ENCODE results near the gene IL1RAPL1.

The IL1RAPL1 gene

DNA sequence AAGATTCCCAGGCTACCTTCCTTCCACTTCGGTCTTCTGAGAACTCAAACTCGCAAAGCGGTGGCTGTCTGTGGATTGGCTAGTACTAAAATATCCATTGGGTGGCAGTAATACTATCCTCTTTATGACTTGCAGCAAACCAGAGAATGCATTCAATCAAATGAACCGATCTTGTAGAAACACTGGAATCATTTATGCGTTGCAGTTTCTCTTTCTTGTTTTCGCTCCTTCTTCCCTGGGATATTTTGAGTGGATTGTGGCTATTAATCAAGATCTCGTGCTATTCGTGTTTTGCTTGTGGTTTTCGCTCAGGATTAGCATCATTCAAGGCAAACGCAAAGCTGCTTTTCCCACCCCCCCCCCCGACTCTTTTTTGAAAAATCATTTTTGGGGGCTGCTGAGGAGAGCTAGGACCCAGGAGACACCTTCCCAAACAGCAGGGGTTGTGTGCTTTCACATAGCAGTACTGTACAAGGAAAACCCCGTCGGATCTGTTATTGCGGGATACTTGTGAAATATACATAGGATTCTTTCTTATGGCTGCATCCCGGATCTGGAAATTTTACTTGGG lies at the start of gene IL1RAPL1:
IL1RAPL1 (plus strand) TSS at position 466 of the 571 bp plus-strand sequence.
- no peak for DNase-seq (ENCODE audit: low spot score)

DNA sequence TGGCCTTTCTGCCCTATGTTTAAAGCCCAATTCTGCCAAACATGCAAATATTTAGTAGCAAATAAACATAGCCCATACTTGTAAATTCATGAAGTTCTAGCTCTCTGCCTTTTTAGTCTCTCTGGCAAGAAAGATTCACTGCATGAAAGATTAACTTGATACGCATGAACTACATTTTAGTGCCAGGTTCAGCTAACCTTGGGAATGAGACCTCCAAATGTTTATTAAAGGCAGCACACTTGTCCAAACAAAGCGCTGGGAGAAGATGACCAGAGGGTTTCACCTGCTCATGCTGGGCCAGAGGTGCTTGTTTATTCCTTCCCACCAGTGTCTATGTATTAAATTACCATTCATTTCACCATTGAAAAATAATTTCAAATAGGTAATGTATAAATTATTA lies 44.5 kb upstream of the IL1RAPL1 start:
- no peak for DNase-seq (ENCODE audit: low spot score)

DNA sequence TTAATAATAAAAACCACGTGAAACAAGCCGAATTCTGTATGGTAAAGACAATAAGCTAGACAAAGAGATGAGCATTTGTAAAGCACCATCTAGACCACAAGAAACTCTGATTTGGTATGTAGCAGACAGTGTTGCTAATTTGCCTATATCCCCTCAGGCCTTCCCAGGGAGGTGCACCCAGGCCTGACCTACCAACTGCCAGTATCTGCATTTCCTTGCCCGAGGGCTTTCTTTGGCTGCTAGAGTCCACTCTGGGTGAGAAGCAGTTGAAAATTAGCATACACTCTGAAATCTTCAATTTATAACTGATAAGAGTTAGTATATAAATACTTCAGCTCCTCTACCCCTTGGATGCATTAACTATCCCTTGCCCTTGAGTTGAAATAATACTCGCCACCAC lies 37.4 kb upstream of the IL1RAPL1 start:
- no peak for DNase-seq (ENCODE audit: low spot score)

DNA sequence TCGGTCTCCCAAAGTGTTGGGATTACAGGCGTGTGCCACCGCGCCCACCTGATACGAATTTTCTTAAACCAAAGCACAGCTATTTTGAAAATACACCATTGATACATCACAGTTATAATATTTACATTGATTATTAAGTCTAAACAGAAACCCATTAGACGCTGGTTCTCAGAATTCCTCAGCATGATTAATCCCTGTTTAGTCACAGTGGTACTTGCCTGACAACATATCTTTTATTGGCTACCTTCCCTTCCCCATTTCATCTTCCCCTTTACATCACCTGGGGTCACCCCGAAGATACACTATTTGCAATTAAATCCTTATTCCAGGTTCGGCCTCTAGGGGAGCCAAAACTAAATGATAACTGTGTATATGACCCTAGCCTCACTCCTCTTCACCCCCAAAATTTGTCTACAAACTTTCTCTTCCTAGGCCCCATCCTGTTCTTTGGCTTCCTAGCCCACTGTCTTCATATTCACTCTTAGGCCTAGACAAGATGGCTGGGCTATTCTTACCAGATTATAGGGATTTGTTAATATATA lies 36.8 kb upstream of the IL1RAPL1 start:
- no peak for DNase-seq (ENCODE audit: low spot score)

DNA sequence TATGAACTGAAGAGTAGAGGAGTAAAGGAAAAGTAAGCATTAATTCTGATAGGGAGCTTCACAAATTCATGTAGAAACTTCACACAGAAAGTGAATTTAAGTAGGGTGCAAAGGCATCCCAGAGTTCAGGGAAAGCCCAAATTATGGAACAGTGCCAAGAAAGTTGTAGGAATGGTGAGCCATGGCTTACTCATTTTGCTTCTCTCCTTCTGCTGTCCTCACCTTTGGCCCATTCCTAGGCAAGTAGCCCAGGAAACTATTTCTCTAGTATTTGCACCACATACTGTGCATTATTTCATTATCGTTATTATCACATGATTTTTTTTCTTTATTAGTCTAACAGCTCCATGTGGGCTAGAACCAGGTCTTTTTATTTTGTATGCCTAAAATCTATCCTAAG lies 34.9 kb upstream of the IL1RAPL1 start:
- no peak for DNase-seq (ENCODE audit: low spot score)

DNA sequence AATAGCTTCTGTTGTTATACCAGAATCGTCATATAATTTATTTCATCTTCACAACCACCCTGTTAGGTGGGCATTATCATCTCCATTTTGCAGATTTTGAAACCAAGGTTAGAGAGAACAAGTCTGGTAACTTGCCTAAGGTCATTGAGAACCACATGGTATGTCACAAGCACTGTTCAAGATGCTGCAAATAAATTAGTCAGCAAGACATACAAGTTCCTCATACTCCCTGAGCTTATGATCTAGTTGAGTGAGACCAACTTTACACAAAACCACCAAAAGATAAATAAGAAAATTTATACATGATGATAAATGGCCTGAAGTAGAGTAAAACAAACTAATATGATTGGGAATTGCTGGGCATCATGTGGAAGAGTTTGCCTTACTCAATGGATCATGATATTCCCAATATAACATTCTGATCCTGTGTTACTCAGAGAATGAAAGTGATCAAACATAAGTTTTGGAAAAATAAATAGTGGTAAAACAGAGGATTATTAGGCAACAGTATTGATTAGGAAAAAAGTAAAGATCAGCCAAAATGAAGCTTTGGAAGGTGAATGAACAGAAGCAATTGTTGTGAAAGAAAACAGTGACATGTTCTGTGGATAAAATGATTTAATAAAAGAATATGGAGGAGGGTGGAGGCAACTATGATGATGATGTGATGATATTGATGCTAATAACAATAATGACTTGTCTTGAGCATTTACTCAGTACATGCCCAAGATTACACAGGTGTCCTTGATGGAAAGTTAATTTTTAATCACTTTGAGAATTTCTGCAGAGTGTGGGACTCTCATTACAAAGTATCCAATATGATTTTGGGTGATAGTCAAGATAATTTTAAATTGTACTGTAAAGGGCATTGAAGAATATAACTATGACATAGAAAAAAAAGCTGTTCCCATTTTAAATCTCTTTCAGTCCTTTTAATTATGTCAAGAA lies 34.1 kb upstream of the IL1RAPL1 start:
- no peak for DNase-seq (ENCODE audit: low spot score)

DNA sequence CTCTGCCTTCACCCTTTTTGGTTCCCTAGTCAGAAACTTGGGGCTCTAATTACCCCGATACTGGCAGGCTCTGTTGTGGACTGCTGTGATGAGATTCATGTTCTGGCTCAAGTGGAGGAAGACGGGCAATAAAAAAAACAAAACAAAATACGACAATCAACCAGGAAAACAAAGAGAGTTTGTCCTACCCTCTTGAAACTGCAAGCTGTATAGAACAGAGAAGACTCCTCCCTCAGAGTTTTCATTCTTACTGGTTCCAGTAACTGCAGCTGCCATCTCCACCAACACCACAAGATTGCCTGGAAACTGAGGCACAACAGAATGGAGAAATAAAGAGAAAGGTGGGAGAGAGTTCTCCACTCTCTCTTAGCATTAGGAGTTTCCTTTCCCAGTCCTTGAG lies 11.1 kb upstream of the IL1RAPL1 start:
- DNase-seq (ENCODE audit: low spot score), result no peak

DNA sequence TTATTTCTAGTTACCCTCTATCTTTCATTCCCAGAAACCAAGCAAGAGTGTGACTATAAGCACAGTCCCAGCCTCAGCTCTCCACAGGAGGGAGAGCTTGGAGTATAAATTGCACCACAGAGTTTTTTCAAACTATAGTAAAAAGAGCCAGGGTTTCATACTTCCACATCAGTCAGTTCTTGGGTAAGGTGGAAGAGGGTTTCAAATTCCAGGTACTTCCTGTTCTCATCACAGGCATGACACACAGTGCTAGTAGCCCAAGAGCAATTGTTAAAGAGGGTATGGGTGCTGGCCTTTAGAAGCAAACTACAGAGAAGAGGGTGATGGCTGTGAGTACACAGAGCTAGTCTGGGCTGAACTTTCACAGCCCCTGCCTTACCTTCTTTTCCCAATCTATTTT lies 5.7 kb upstream of the IL1RAPL1 start:
- no peak for DNase-seq (ENCODE audit: low spot score)

DNA sequence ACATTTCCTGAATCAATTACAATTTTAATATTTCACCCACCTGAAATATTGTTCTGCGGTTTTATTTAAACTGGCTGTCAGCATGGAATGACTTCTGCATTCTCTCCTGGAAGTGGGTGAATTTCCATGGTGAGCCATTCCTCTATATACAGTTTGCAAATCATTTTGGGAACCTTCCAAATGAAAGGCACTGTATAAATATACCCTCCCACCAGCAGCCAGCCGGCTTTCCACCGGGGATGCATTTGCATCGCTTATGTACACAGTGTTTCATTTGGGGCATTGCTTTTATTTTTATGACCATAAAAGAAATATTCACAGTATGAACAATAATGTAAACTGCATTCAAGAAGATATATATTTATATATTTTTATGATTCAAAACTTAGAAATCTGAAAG lies 4.7 kb upstream of the IL1RAPL1 start:
- DNase-seq (ENCODE audit: low spot score), result no peak

DNA sequence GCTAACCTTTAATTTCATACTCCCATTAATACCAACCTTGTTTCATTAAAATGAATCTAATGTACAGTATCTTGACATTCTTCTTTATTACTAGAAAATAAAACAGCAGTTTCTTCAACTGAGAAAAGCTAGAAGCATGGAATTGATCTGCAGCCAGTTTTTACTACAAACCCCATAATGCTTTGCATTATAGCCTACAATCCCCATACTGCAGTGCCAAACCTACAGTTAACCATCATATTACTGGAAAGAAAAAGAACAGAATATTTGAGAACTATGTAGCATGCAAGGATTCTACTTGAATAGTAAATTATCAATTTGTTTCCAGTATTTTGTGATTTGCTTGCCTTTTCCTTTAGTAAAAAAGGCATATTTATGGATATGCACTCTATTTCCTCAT lies 3.2 kb upstream of the IL1RAPL1 start:
- DNase-seq (ENCODE audit: low spot score), result no peak

DNA sequence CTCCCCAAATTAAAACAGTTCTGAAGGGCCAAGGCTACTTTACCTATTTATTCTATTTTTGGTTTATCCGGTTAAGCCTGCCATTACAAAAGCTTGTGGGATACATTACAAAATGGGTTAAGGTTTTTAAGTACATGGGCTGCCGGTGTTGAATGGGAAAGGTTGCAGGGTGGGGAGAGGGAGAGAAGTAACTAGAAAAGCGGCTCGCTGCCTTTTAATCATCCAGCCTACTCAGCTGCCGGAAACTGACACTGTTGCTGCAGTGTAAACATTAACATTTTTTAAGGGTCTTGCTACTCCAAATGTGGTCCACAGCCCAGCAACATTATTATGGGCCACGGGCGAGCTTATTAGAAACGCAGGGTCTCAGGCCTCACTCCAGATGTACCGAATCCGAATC lies 1.5 kb upstream of the IL1RAPL1 start:
- DNase-seq (ENCODE audit: low spot score), result no peak

DNA sequence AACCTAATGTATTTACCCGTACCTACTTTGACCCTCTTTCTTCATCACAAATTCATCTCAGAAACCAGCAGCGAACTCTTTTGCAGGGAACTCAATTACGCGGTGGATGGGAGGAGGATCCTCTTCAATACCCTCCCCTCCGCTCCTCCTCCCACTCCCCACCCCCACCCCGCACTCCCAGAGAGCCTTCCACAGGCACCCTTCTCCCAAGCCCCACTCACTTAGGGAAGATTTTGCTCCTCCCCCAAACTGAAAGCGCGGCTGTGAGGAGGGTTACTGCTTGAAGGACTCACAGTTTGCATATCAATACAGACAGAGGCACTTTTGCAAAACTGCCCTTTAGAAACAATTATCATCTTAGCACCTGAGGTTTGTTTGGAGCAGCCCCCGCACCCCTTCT lies 960 bp upstream of the IL1RAPL1 start:
- DNase-seq (ENCODE audit: low spot score), result no peak

DNA sequence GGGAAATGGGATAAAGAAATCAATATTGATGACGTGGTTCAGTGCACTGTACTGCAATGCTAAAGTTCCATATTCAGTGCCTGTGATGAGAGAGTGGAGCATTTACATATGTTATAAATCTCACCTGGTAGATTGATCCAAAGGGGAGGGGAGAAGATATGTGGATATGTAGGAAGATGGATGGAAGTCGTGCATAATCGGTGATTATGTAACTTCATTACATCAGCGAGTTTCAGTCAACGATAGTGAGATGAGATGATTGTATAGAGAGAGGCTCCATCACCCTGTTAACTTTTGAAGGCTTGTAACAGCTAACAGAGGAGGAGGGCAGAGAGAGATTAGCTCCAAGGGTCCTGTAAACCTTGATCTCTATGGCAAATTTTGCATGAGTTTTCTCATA lies 1.8 kb downstream of the IL1RAPL1 start:
- no peak for DNase-seq (ENCODE audit: low spot score)

DNA sequence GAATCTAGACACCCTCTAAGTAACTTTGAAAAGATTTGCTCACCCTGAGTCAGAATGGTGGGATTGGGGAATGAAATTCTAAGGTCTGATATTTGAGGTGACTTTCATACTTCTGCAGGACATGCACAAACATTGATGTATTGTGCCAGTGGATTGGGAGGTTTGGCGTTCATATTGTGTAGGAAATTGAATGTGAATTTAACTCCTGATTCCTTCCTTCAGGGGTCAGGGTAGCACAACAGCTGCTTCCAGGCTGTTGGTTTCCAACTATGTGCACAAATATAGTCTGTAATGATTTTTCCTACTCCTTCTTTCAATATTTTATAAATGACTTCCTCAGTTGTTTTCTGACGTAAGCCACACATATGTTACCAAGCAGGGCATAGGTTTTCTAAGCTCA lies 3.1 kb downstream of the IL1RAPL1 start:
- DNase-seq (ENCODE audit: low spot score), result no peak

DNA sequence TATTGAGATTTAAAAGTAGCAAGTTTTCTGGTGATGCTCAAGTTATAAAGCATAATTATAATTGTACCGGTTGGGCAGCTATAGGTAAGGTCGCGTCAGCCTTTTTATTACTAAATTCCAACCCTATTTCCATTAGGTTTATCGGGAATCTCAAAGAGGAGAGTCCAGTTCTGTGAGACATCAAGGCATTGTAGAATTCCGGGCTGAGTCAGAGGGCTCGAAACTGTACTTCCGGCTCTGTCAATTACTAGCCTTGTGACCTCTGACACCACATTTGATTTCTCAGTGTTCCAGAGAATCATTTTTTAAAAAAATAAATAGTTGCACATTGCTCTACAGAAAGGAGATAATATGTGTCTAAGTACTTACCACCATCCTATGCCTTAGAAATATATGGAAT lies 4.3 kb downstream of the IL1RAPL1 start:
- no peak for DNase-seq (ENCODE audit: low spot score)

DNA sequence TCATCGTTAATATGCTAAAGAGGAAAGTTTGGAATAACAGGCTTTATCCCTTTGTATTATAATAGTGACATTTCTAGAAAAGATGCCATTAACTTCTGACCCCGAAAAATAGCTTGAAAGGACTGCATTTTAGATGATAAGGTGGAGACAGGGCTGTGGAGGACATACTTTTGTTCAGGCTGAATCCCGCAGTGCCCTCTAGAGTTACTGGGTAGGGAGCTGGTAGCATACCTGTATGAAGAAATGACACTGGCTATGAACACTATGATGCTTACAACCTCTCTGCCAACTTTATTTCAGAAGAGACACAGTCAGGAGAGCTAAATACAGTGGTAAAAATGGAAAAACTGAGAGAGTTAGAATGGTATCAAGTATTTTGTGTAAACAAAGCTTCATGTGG lies 8.1 kb downstream of the IL1RAPL1 start:
- no peak for DNase-seq (ENCODE audit: low spot score)

DNA sequence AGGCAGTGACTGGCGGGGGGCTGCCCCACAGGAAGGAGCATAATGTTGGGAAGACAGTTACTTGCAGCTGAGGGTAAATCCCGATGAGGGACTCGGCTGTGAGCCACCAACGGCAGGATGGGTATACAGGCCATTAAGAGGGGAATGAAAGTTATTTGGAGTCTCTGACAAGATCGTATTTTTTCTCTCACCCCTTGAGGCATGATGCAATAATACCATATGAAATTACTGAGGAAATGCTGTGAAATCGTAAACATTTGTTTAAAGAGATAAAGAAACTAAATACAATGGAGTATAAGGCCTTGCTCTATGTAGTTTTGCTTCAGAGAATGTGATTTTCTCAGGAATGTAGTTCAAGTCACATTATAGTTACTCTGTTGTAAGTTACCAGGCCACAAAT lies 12.7 kb downstream of the IL1RAPL1 start:
- no peak for DNase-seq (ENCODE audit: low spot score)

DNA sequence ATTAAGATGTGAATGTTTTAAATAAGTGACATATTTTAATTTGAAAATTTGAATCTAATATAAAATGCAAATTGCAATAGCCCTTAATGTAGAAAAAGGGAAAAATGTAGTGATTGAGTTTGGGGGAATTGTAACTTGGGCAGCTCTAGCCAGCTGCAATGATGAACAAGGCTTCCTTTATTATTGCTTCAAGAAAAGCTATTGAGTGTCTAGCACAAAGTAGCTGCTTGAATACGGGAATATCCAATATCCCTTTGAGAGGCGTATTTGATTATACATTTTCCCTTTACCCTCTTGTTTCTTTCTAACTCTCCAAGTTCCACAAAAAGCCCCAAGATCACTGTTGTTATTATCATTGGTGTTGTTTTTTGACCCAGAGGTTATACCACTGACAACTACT lies 21.8 kb downstream of the IL1RAPL1 start:
- DNase-seq (ENCODE audit: low spot score), result no peak

DNA sequence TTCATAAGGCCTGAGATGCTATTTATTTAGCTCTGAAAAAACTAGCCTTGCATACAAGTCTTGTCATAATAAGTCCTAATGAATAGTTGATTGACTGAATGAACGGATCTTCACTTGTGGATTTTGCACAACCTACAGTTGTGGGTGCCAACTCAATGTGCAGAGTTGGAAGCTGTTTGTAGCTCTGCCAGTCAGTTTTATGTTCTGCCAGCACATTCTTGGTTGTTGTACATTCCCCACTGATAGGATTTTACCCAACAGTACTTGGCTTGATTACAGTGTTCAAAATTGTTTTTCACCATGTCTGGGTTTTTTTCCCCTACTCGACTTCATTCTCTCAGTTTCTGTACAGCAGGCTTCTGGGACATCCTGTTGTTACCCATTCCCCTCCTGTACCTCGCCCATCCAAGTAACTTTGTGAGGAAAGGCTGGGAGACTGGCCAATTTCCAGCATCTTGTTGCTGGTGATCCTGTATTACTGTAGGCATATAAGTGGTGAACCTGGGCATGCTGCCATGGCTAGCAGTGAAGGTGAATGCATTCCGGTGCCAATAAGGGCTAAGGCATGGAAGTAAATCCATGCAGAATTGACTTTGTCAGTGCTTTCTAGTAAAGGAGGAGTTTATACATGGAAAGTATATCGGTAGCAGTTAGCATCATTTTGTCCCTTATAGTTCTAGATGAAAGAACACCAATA lies 22.8 kb downstream of the IL1RAPL1 start:
- no peak for DNase-seq (ENCODE audit: low spot score)

DNA sequence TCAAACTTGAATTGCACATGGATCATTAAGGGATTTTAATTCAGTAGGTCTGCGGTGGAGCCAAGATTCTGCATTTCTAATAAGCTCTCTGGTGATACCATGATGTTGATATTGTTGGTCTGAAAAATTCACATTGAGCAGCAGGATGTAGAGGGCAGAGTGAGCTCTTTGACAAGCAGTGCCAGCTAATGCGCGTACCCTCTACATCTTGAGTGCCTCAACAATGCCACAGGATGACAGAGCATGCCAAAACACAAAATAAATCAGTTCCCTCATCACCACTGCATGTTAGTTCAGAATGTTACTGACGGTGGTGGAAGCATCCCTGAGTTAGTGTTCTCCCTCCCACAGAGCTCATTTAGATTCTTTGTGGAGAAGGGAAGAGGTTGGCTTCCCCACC lies 23.5 kb downstream of the IL1RAPL1 start:
- no peak for DNase-seq (ENCODE audit: low spot score)

DNA sequence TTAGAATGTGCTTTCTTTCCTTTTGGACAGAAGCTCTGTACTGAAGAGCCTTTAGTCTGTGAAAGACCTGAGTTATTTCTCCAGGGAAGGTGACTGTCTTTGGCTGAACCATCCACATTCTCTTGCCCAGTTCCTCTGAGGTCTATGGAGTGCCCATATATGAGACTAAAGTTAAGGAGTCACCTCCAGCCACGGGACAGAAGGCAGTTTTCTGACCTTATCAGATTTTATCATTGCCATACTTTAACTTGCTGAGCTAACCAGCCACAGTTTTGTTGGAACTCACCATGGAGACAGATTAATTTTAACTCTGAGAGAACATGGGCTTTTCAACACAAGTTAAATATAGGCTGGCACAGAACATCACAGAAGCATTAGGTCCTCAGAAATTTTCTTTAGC lies 26.3 kb downstream of the IL1RAPL1 start:
- DNase-seq (ENCODE audit: low spot score), result no peak

DNA sequence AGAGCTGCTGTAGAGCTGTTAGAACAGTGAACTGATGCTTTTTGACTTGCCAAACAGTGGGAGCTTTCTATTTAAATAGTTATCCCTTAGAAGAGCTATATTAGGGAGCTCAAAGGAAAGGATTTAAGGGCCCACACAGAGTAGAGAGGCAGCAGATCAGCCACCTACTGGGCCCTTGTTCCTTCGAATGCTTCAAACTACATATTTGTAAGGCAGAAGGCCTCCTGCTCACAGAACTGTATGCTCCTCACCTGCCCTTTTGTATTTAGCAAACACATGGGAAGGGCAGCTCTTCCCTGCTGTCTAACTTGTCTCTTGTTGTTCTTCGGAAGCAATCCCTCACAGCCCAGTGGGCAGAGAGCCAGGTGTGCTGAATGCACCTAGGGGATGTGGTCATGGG lies 38.0 kb downstream of the IL1RAPL1 start:
- DNase-seq (ENCODE audit: low spot score), result no peak

DNA sequence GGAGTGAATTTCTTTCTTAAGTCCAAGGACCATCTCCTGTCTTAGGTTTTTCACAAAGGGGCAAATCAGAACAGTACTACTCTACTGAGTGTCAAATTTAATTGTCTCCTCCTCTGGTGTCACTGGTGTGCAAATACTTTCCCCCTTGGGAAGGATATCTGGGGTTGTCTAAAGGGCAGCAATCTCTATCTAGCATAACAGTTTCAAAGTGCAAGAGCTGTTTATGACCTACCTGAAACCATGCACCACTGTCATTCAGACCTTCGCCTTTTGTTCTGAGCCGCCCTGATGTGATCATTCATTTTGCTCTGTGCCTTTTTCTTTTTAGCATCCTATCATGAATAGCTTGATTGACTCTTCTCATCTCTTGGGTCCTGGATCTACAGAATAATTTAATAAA lies 39.3 kb downstream of the IL1RAPL1 start:
- no peak for DNase-seq (ENCODE audit: low spot score)
